ENCODE measurements around the gene MSRB1.

Gene MSRB1

GRCh38 chr16:1947369-1947670, 4.3 kb upstream of the MSRB1 start:
- Histone ChIP-seq H3K4me3 (ENCODE audit: low read depth, low read length) (no peak overlapping the region), H3K27me3 (no peaks in the 10 kb centered on the region), H3K4me1 (peaks cover 4% of the 10 kb centered on the region; the same call in 1 of the 2 replicates), H3K9me3 (no peaks in the 10 kb centered on the region), H3K36me3 (no peaks in the 10 kb centered on the region)
- TF ChIP-seq CTCF (IDR thresholded peaks at IDR 0.05; ENCODE audit: low read depth, low read length) = no peak
- DNase-seq = no peak

GRCh38 chr16:1946495-1947368, 3.7 kb upstream of the MSRB1 start:
- TF ChIP-seq CTCF (IDR thresholded peaks at IDR 0.05; ENCODE audit: low read depth, low read length) = no peak
- Histone ChIP-seq H3K36me3 (no peaks in the 10 kb centered on the region), H3K27me3 (no peaks in the 10 kb centered on the region), H3K4me3 (ENCODE audit: low read depth, low read length) (no peak overlapping the region), H3K9me3 (no peaks in the 10 kb centered on the region), H3K4me1 (peaks cover 5% of the 10 kb centered on the region; the same call in 1 of the 2 replicates)
- no peak for DNase-seq

GRCh38 chr16:1945559-1946391, 2.8 kb upstream of the MSRB1 start:
- Histone ChIP-seq H3K36me3 (no peaks in the 10 kb centered on the region), H3K9me3 (no peaks in the 10 kb centered on the region), H3K27me3 (no peaks in the 10 kb centered on the region), H3K4me1 (peaks cover 5% of the 10 kb centered on the region; the same call in 1 of the 2 replicates), H3K4me3 (ENCODE audit: low read depth, low read length) (no peak overlapping the region)
- DNase-seq = no peak
- TF ChIP-seq CTCF (IDR thresholded peaks at IDR 0.05; ENCODE audit: low read depth, low read length) = no peak

- no peak for DNase-seq
- Histone ChIP-seq H3K36me3 (no peaks in the 10 kb centered on the region), H3K4me3 (ENCODE audit: low read depth, low read length) (no peak overlapping the region), H3K27me3 (no peaks in the 10 kb centered on the region), H3K4me1 (peaks cover 5% of the 10 kb centered on the region; the same call in 1 of the 2 replicates), H3K9me3 (no peaks in the 10 kb centered on the region)
- no peak for TF ChIP-seq CTCF (IDR thresholded peaks at IDR 0.05; ENCODE audit: low read depth, low read length)
Observed at GRCh38 chr16:1944612-1945199, 1.7 kb upstream of the MSRB1 start.

- Histone ChIP-seq H3K27me3 (no peaks in the 10 kb centered on the region), H3K9me3 (no peaks in the 10 kb centered on the region), H3K4me3 (ENCODE audit: low read depth, low read length) (peak overlapping the region; percentile 83), H3K4me1 (peaks cover 5% of the 10 kb centered on the region; the same call in 1 of the 2 replicates), H3K36me3 (peaks cover 6% of the 10 kb centered on the region; the same call in 1 of the 2 replicates)
- no peak for DNase-seq
- TF ChIP-seq CTCF (IDR thresholded peaks at IDR 0.05; ENCODE audit: low read depth, low read length) = no peak
Observed at GRCh38 chr16:1942047-1942809, 771 bp downstream of the MSRB1 start.
